NCI-H2029 (cell line): ENCODE measurements around the gene RPA3.

Source experiments
- DNase-seq: peaks from one replicate; lab custom pipeline; 2025; lab: John Stamatoyannopoulos, UW

Gene RPA3

GRCh38 chr7:7653593-7654187, 64.7 kb downstream of the RPA3 start:
- DNase-seq = no peak

DNA sequence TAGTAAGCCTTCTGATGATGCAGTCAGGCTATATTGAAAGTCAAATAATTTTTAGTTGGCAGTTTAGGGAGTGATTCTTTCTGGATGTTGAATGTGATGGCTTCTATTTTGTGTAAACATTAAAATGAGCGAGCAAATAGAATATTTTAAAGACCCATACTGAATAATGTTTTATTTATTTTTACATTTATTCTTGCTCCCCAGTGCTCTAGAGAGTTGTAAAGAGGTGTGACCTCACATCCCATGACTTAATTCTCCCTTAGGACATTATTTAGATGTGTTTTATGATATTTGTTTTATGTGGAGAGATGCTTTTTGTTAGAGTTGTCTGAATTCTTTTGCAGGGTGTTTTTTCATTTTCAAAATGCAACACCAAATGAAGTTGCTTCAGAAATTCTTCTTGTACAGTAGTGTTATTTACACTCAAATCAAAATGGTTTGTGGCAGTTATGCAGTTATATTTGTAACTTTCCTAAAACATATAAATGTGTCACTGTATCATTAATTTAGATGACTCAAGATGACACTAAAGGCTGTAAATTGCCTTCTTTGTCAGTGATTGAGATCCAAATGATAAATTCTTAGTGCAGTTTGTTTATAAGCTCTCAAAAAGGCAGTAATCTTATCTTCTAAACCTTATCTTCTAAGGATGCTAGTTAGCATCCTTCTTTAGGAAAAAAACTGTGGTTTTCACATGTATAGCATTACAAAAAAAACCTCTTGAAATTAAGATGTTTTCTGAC, 65.4 kb downstream of the RPA3 start:
- no peak for DNase-seq

DNA sequence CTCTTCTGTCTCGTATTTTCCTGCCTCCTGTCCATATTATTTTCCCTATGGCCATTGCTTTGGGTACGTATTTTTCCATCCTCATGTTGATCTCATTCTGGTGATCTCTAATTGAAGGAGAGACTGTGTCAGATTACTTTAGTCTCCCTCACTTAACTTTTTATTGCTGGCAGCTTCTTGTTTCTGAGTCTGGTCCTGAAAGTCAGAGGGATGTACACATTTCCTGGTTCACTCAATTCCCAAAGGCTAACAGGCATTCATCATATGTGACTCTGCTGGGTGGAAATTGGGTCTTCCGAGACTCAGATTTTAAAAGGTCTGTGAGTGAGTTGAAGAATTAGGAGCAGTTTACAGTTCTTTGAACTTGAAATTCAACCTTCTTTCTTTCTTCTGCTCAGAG, 66.9 kb downstream of the RPA3 start:
- no peak for DNase-seq

DNA sequence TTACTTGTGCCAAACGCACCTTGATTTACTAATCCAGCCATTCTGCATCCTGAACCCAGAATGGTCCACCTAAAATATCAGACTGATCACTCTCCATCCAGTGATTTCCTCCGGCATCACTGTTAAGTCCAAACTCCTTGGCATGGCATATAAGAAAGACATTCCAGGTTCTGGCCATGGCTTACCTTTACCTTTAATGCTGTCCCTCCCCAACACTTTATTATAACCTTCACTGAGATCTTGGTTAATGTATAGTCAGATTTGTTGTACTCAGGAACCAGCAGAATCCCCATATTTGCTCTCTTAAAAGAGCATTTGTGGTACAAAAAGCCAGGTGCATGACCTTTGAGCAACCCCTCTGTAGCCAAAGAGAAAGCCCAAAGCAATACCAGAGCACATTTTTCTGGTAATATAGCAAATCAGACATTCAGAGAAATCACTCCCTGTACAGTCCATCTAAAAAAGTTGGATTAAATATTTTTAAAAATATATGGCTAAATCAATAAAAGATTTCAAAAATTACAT, 67.7 kb downstream of the RPA3 start:
- DNase-seq = no peak

- DNase-seq = no peak
Measured at GRCh38 chr7:7647495-7648036, 70.8 kb downstream of the RPA3 start.

GRCh38 chr7:7642081-7642480, 76.3 kb downstream of the RPA3 start:
- no peak for DNase-seq

DNA sequence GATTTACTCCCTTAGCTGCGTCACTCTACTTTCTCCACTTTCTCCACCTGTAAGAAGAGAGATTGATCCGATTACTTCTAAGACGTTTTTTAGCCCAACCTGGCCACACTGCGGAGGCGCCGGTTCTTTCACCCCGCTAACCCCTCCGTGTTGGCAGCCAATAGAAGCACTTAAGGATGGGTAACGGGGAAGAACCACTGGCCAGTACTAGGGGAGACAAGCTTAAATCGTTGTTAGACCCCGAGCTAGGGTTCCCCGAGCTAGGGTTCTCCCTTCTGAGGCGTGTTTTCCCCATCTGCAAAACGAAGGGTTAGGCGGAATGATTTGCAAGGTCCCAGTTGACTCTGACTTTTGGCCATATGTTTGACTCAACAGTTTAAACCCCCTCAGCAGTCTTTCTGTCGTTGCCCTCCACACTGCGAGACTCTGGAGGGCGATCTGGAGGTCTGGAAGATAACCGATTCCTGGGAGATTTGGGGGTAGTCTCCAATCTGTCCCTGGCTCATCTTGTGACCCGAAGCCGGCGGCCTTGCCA, 77.2 kb downstream of the RPA3 start:
- DNase-seq = no peak

GRCh38 chr7:7640221-7641128, 77.9 kb downstream of the RPA3 start, which contains the start of gene UMAD1:
TSS of gene UMAD1 (plus strand) at chr7:7640752. CDS start at chr7:7673372, 32,620 bp downstream.
- DNase-seq = peak; percentile 99

GRCh38 chr7:7639847-7640220, 78.6 kb downstream of the RPA3 start:
- no peak for DNase-seq

DNA sequence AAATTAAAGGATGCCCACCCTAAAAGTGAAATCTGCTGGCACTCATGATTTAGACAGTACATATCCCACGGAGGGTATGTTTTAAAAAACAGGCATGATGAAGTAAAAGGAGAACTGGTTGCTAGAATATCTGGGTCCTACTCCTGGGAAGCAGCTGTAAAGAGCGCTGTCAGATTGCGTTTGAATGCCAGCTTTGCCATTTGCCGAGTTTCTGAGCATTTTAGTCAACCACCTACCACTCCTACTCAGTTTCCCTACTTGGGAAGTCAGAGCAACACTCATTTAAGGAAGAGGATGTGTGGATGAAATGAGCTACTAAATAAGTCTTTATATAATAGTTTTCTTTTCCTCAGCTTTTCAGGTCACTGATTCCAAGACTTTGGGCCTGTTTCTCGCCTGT, 79.0 kb downstream of the RPA3 start:
- DNase-seq = no peak

- DNase-seq = no peak
Measured at GRCh38 chr7:7630626-7631329, 87.6 kb downstream of the RPA3 start.

DNA sequence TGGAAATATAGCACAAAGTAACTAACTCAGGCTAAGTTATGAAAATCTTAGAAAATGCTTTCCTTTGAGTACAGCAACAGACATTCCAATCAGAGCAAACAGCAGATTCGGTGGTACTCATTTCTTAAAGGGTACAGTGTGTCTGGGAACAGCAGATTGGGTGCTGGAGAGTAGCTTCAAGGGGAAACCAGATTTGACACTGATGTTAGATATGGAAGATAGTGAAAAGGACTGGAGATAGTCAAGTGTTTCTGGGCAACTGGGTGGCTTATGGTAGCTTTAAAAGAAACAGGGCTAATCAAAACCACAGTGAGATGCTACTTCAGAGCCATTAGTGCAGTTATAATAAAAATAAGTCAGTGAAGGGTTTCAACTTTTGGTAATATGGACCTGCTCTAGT, 89.9 kb downstream of the RPA3 start:
- DNase-seq = no peak

DNA sequence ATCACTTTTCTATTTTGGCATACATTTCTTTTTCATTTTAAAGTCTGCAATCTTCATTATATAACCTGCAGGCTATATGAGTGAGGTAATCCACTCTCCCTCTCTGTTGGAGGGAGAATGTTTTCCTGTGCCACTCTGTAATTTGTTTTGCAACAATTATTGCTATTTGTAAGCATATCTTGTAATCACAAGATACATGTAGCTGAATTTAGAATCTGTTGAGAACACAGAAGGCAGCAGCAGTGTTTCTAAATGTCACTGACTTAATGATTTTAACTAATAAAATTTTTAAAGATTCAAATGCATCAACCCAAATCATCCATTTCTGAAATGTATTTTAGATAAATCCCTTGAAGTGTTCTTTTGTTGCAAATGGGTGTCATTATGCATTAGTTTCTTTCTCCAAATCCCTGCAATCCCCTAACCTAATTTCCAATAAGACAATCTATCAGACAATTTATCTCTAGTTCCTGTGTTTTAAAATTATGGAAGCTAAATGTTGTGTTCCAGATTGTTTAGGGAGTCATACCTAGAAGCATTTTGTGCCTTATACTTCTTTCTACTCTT, 97.7 kb downstream of the RPA3 start:
- no peak for DNase-seq

- DNase-seq = no peak
Measured at GRCh38 chr7:7620236-7620635, 98.2 kb downstream of the RPA3 start.

- DNase-seq = no peak
Measured at GRCh38 chr7:7618410-7618809, 100.0 kb downstream of the RPA3 start.

DNA sequence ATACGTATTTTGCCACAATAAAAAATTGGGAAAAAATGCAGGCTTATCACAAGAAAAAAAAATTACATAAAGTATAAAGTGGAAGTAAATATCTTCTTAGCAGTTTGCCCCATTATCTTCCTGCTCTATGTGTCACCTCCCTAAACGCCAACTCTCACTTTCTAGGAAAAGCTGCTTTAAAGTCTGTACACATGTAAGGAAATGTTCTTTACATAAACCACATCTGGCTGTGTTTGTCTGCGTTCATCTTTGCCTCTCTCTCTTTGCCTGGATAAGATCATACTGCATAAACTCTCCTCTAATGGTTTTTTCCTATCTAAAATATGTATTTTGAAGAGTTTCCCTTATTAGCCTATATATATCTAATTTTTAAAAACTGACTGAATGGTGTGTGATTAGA, 100.9 kb downstream of the RPA3 start:
- DNase-seq = no peak

DNA sequence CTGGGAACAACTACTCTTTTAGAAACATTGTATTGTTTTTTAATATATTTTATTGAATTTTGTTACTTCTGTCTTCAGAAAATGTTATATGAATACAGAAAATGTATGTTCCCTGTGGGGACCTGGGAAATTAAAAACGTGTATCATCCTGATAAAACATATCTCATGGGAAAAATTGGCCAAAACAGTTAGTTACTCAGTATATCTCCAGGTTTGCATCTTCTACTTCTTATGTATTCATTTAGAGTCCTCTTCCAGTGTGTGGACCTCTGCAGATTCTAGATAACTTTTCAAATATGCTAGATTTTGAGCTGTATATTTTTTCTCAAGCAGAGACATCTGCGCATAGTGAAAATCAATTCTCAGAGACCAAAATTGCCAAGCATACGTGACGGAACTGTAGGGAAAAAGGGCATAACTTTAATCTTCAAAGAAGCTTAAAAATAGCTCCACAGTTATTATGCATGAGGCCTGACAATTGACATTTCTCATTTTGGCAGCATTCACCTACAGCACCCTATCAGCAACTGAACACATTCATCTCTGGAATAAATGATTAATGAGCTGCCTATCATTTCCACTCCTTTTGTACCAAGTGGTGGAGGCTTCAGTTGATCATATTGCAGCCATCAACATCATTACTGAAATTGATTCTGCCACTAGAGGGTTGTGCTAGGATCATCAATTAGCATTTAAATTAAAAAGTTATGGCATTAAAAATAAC, 104.2 kb downstream of the RPA3 start:
- DNase-seq = no peak

GRCh38 chr7:7613210-7613609, 105.2 kb downstream of the RPA3 start:
- no peak for DNase-seq

GRCh38 chr7:7612519-7612918, 105.9 kb downstream of the RPA3 start:
- no peak for DNase-seq

GRCh38 chr7:7609330-7609729, 109.1 kb downstream of the RPA3 start:
- DNase-seq = no peak
